A549 (cell line): Measurements from ENCODE around the gene DISP3. TPM values are rescaled to one million over a fixed set of nuclear protein-coding genes. Genes with fewer than 3 reads are reported as not detected.

Source experiments
- ATAC-seq, 2 experiments: fragments of 200-7000 bp in 1 of 2; fragments of >200 bp in 1 of 2; cut with Nextera tagmentation in 1 of 2; cut with Tn5 transposase in 1 of 2; 3 replicates each; pipeline versions ENCODE4 v1.8.0 to v1.9.1; 2018 to 2020; ENCODE audit warnings: mild to moderate bottlenecking in 1 of 2, moderate library complexity in 1 of 2
- CTCF ChIA-PET: fragments of 300-600 bp; sonication (Branson Sonifier 250); formaldehyde crosslinking; extraction: SDS; loops from one replicate; lab custom pipeline; 2021; ENCODE audit warnings: antibody characterized with exemption, inconsistent platforms; lab: Yijun Ruan, JAX
- POLR2A ChIA-PET: fragments of 350-600 bp; formaldehyde crosslinking; extraction: SDS; loops from one replicate; lab custom pipeline; 2021; ENCODE audit warnings: antibody characterized with exemption, inconsistent platforms; lab: Yijun Ruan, JAX
- DNase-seq, 2 experiments: peaks; one replicate each; pipeline versions ENCODE4 v3.0.0 to v3.0.0-alpha.2; 2011 to 2016; ENCODE audit warnings: low read depth in 1 of 2, low spot score in 1 of 2
- FAIRE-seq: peaks from 2 replicates; lab custom pipeline; 2011; peaks lifted over from hg19 to GRCh38; lab: Jason Lieb, UNC
- H3K27ac ChIP-seq, 2 experiments: fragments of >200 bp; sonication (Bioruptor Twin); formaldehyde crosslinking; 3 replicates each; pipeline ENCODE4 v1.5.1; 2016 to 2017
- H3K4me1 ChIP-seq: fragments of >200 bp; sonication (Bioruptor Twin); formaldehyde crosslinking; 3 replicates; pipeline ENCODE4 v1.6.1; 2016
- H3K4me2 ChIP-seq: fragments of >200 bp; sonication (Bioruptor Twin); formaldehyde crosslinking; 3 replicates; pipeline ENCODE4 v1.6.1; 2016
- H3K4me3 ChIP-seq: fragments of >200 bp; sonication (Bioruptor Twin); formaldehyde crosslinking; 3 replicates; pipeline ENCODE4 v1.5.1; 2016
- H3K9me3 ChIP-seq: fragments of >200 bp; sonication (Bioruptor Twin); formaldehyde crosslinking; 3 replicates; pipeline ENCODE4 v1.6.1; 2016
- BHLHE40 ChIP-seq: IDR thresholded peaks from 2 replicates; pipeline ENCODE4 v1.6.1; 2012; ENCODE audit warnings: low read depth, low read length, inconsistent platforms
- CBX8 ChIP-seq: fragments of 200-600 bp; sonication (generic); IDR thresholded peaks from 2 replicates; pipeline ENCODE4 v1.6.1; 2016
- CHD2 ChIP-seq: fragments of 150-350 bp; IDR thresholded peaks from 2 replicates; pipeline ENCODE4 v1.6.1; 2014; ENCODE audit warnings: low read length; ENCODE audit not compliant: partially characterized antibody
- EHF ChIP-seq: fragments of 250-450 bp; sonication (Bioruptor Pico); IDR thresholded peaks from 2 replicates; pipeline ENCODE4 v1.5.0; 2020; ENCODE audit warnings: mild to moderate bottlenecking
- HOXA7 ChIP-seq: fragments of 250-450 bp; sonication (Bioruptor Pico); IDR thresholded peaks from 2 replicates; pipeline ENCODE4 v1.5.0; 2020; ENCODE audit warnings: mild to moderate bottlenecking, moderate library complexity
- HOXB5 ChIP-seq: fragments of 250-450 bp; sonication (Bioruptor Pico); IDR thresholded peaks from 2 replicates; pipeline ENCODE4 v1.5.0; 2020; ENCODE audit warnings: mild to moderate bottlenecking, moderate library complexity
- KDM1A ChIP-seq: fragments of 200-600 bp; sonication (generic); IDR thresholded peaks from 2 replicates; pipeline ENCODE4 v1.6.1; 2016; ENCODE audit warnings: low read depth, mild to moderate bottlenecking
- KDM5A ChIP-seq: fragments of 200-600 bp; sonication (generic); IDR thresholded peaks from 2 replicates; pipeline ENCODE4 v1.6.1; 2016; ENCODE audit warnings: antibody characterized with exemption, mild to moderate bottlenecking
- MAFK ChIP-seq: fragments of 450-650 bp; IDR thresholded peaks from 2 replicates; pipeline ENCODE4 v1.6.1; 2014; ENCODE audit not compliant: partially characterized antibody
- MAZ ChIP-seq: fragments of 150-350 bp; IDR thresholded peaks from 2 replicates; pipeline ENCODE4 v1.6.1; 2014; ENCODE audit warnings: antibody characterized with exemption, low read depth, low read length, borderline replicate concordance
- NFE2L2 ChIP-seq: fragments of 150-350 bp; conservative IDR thresholded peaks from 2 replicates; pipeline ENCODE4 v1.6.1; 2014; ENCODE audit warnings: low read length
- NPAS2 ChIP-seq: fragments of 250-450 bp; sonication (Bioruptor Pico); IDR thresholded peaks from 2 replicates; pipeline ENCODE4 v1.8.0; 2022; ENCODE audit warnings: mild to moderate bottlenecking, moderate library complexity, borderline replicate concordance
- NR3C1 ChIP-seq: fragments of >200 bp; sonication (Bioruptor Twin); formaldehyde crosslinking; IDR thresholded peaks from 3 replicates; pipeline ENCODE4 v1.6.1; 2017
- POLR2A ChIP-seq: IDR thresholded peaks from 2 replicates; pipeline ENCODE4 v1.6.1; 2012; ENCODE audit warnings: mild to moderate bottlenecking, low read length
- POLR2AphosphoS2 ChIP-seq: conservative IDR thresholded peaks from 2 replicates; pipeline ENCODE4 v1.6.1; 2012; ENCODE audit warnings: low read length, improper control_type of control experiment, inconsistent platforms
- RFX5 ChIP-seq: fragments of 450-650 bp; IDR thresholded peaks from 2 replicates; pipeline ENCODE4 v1.7.1; 2014; ENCODE audit warnings: antibody characterized with exemption, mild to moderate bottlenecking, moderate library complexity
- SREBF2 ChIP-seq: fragments of 450-650 bp; IDR thresholded peaks from 2 replicates; pipeline ENCODE4 v1.6.1; 2014; ENCODE audit warnings: mild to moderate bottlenecking, moderate library complexity
- TP53 ChIP-seq: fragments of 250-450 bp; sonication (Bioruptor Pico); IDR thresholded peaks from 2 replicates; pipeline ENCODE4 v1.5.0; 2021; ENCODE audit warnings: mild to moderate bottlenecking, moderate library complexity
- ZC3H11A ChIP-seq: fragments of 450-650 bp; IDR thresholded peaks from 2 replicates; pipeline ENCODE4 v1.6.1; 2014; ENCODE audit warnings: antibody characterized with exemption, mild to moderate bottlenecking
- WGBS: methylation state at CpG from one replicate; pipeline ENCODE4 v1.1.6; 2017; ENCODE audit errors: missing lambda C conversion rate; 5-methylcytosine and 5-hydroxymethylcytosine counted together
- polyA plus RNA-seq, 4 experiments: library from polyadenylated mRNA; depleted of rRNA in 3 of 4; stranded (reverse); fragments of >200 nt; fragmentation: RNase III in 1 of 4; extraction: RNeasy Plus Mini Kit Qiagen cat#74134 plus additional on column Dnase treatment in 1 of 4; gene quantifications; 2 replicates in 3 of 4; 3 replicates in 1 of 4; pipeline ENCODE4 v1.2.3, GENCODE V29; 2011 to 2017
- TF ChIP-seq, protein P1 (sequence below): fragments of 150-350 bp; IDR thresholded peaks from 2 replicates; pipeline ENCODE4 v1.6.1; 2014; ENCODE audit warnings: low read depth, mild to moderate bottlenecking, low read length
- TF ChIP-seq, protein P2 (sequence below): IDR thresholded peaks from 2 replicates; pipeline ENCODE4 v1.6.1; 2012; ENCODE audit warnings: low read depth, borderline replicate concordance
- TF ChIP-seq, protein P3 (sequence below): fragments of 450-650 bp; IDR thresholded peaks from 2 replicates; pipeline ENCODE4 v1.6.1; 2014; ENCODE audit warnings: antibody characterized with exemption
- TF ChIP-seq, protein P4 (sequence below): fragments of >200 bp; sonication (Bioruptor Twin); formaldehyde crosslinking; IDR thresholded peaks from 3 replicates; pipeline ENCODE4 v1.5.1; 2016
- TF ChIP-seq, protein P5 (sequence below): fragments of 250-450 bp; sonication (Bioruptor Pico); IDR thresholded peaks from 2 replicates; pipeline ENCODE4 v1.5.0; 2021; ENCODE audit warnings: mild to moderate bottlenecking, moderate library complexity, borderline replicate concordance
- TF ChIP-seq, protein P6 (sequence below): IDR thresholded peaks from 2 replicates; pipeline ENCODE4 v1.6.1; 2012

The DISP3 gene
- polyA plus RNA-seq, 2 of the 4 experiments (the other 2 are of a cell fraction) = 0.09 to 0.22 TPM

DNA sequence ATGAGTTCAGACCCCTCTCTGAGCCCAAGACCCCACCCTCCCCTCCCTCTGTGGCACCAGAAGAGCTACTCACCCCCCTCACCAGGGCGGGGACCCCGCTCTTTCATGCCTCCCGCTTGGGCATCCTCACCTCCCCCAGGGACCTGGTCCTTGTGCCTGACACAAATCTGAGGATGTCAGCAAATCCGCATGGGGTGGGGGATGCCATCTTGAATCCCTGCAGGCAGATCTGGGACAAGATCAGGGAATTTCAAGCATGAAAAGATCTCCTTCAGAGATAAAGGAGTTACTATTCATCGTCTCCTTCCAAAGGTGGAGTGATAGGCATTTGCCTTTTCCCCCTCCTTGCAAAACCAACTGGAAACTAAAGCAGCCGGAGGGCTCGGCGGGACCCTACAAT is 81.1 kb downstream of the DISP3 start:
- H3K27ac ChIP-seq = no peak overlapping the region
- H3K4me1 ChIP-seq = no peaks in the 10 kb centered on the region
- ATAC-seq (no peak), FAIRE-seq (no peak)
- H3K4me2 ChIP-seq = no peak overlapping the region
- POLR2A ChIA-PET = no interaction called here
- TF ChIP-seq NFE2L2 = no peak
- peak; percentile 4 for TF ChIP-seq MAFK
- TF ChIP-seq, all 56 proteins: peak for 1
- DNase-seq = no peak
- no peaks in the 10 kb centered on the region for H3K9me3 ChIP-seq
- CTCF ChIA-PET = no interaction called here
- H3K4me3 ChIP-seq = no peak overlapping the region
- WGBS = 76% methylated on average over 5 of the region's 8 CpGs

DNA sequence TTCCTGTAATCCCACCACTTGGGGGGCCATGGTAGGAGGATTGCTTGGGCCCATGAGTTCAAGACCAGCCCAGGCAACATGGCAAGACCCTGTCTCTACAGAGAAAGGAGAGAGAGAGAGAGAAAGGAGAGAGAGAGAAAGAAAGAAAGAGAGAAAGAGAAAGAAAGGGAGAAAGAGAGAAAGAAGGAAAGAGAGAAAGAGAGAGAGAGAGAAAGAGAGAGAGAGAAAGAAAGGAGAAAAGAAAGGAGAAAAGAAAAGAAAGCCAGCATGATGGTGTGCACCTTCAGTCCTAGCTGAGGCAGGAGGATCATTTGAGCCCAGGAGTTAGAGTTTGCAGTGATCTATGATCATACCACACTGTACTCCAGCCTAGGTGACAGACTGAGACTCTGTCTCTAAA is 82.8 kb downstream of the DISP3 start:
- Histone ChIP-seq H3K4me2 (no peak overlapping the region), H3K4me3 (no peak overlapping the region), H3K27ac (no peak overlapping the region), H3K4me1 (no peaks in the 10 kb centered on the region), H3K9me3 (no peaks in the 10 kb centered on the region)
- no peak for DNase-seq
- ATAC-seq = no peak
- POLR2A ChIA-PET = no interaction called here
- FAIRE-seq = no peak
- TF ChIP-seq, protein P1, sequence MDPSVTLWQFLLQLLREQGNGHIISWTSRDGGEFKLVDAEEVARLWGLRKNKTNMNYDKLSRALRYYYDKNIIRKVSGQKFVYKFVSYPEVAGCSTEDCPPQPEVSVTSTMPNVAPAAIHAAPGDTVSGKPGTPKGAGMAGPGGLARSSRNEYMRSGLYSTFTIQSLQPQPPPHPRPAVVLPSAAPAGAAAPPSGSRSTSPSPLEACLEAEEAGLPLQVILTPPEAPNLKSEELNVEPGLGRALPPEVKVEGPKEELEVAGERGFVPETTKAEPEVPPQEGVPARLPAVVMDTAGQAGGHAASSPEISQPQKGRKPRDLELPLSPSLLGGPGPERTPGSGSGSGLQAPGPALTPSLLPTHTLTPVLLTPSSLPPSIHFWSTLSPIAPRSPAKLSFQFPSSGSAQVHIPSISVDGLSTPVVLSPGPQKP = no peak
- TF ChIP-seq, protein P2, sequence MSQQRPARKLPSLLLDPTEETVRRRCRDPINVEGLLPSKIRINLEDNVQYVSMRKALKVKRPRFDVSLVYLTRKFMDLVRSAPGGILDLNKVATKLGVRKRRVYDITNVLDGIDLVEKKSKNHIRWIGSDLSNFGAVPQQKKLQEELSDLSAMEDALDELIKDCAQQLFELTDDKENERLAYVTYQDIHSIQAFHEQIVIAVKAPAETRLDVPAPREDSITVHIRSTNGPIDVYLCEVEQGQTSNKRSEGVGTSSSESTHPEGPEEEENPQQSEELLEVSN = no peak
- TF ChIP-seq, protein P3, sequence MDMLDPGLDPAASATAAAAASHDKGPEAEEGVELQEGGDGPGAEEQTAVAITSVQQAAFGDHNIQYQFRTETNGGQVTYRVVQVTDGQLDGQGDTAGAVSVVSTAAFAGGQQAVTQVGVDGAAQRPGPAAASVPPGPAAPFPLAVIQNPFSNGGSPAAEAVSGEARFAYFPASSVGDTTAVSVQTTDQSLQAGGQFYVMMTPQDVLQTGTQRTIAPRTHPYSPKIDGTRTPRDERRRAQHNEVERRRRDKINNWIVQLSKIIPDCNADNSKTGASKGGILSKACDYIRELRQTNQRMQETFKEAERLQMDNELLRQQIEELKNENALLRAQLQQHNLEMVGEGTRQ = no peak
- TF ChIP-seq KDM1A = no peak
- TF ChIP-seq MAZ = no peak
- TF ChIP-seq, protein P4, sequence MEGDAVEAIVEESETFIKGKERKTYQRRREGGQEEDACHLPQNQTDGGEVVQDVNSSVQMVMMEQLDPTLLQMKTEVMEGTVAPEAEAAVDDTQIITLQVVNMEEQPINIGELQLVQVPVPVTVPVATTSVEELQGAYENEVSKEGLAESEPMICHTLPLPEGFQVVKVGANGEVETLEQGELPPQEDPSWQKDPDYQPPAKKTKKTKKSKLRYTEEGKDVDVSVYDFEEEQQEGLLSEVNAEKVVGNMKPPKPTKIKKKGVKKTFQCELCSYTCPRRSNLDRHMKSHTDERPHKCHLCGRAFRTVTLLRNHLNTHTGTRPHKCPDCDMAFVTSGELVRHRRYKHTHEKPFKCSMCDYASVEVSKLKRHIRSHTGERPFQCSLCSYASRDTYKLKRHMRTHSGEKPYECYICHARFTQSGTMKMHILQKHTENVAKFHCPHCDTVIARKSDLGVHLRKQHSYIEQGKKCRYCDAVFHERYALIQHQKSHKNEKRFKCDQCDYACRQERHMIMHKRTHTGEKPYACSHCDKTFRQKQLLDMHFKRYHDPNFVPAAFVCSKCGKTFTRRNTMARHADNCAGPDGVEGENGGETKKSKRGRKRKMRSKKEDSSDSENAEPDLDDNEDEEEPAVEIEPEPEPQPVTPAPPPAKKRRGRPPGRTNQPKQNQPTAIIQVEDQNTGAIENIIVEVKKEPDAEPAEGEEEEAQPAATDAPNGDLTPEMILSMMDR = no peak
- TF ChIP-seq, protein P5, sequence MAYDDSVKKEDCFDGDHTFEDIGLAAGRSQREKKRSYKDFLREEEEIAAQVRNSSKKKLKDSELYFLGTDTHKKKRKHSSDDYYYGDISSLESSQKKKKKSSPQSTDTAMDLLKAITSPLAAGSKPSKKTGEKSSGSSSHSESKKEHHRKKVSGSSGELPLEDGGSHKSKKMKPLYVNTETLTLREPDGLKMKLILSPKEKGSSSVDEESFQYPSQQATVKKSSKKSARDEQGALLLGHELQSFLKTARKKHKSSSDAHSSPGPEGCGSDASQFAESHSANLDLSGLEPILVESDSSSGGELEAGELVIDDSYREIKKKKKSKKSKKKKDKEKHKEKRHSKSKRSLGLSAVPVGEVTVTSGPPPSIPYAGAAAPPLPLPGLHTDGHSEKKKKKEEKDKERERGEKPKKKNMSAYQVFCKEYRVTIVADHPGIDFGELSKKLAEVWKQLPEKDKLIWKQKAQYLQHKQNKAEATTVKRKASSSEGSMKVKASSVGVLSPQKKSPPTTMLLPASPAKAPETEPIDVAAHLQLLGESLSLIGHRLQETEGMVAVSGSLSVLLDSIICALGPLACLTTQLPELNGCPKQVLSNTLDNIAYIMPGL = no peak
- TF ChIP-seq HOXB5 = no peak
- no peak for TF ChIP-seq HOXA7 (CRISPR knock-in tag)
- TF ChIP-seq SREBF2 = no peak
- TF ChIP-seq NFE2L2 = no peak
- TF ChIP-seq POLR2AphosphoS2 = no peak
- TF ChIP-seq, all 56 proteins: peak for 0
- CTCF ChIA-PET = no interaction called here

DNA sequence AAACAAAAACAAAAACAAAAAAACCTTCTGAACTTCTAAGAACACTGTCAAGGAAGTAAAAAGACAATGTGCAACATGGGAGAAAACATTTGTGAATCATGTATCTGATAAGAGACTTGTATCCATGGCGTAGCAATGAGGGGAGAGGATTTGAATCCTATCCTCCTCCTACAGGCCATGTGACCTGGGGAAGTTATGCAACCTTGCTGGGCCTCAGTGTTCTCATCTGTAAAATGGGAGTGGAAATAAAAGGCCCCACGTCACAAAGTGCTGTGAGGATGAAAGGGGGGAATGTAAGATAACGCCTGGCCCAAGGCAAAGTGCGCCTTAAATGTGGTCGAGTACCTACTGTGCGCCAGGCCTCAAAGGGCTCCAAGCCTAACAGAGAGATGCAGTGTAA is 83.7 kb downstream of the DISP3 start:
- ATAC-seq (no peak), DNase-seq (no peak), FAIRE-seq (no peak)
- Histone ChIP-seq H3K4me1 (no peaks in the 10 kb centered on the region), H3K27ac (no peak overlapping the region), H3K4me3 (no peak overlapping the region), H3K4me2 (no peak overlapping the region), H3K9me3 (no peaks in the 10 kb centered on the region)
- ChIA-PET CTCF (no interaction called here), POLR2A (no interaction called here)
- 61% methylated on average over 6 of the region's 6 CpGs for WGBS
- TF ChIP-seq POLR2A = no peak
- TF ChIP-seq TP53 (CRISPR knock-in tag) = no peak
- TF ChIP-seq CBX8 = no peak
- TF ChIP-seq CHD2 = no peak
- TF ChIP-seq HOXA7 (CRISPR knock-in tag) = no peak
- TF ChIP-seq BHLHE40 = no peak
- TF ChIP-seq MAZ = no peak
- TF ChIP-seq KDM1A = no peak
- TF ChIP-seq, protein P6, sequence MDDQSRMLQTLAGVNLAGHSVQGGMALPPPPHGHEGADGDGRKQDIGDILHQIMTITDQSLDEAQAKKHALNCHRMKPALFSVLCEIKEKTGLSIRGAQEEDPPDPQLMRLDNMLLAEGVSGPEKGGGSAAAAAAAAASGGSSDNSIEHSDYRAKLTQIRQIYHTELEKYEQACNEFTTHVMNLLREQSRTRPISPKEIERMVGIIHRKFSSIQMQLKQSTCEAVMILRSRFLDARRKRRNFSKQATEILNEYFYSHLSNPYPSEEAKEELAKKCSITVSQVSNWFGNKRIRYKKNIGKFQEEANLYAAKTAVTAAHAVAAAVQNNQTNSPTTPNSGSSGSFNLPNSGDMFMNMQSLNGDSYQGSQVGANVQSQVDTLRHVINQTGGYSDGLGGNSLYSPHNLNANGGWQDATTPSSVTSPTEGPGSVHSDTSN = no peak
- no peak for TF ChIP-seq NPAS2 (CRISPR knock-in tag)
- no peak for TF ChIP-seq KDM5A
- TF ChIP-seq, protein P1 = no peak
- TF ChIP-seq ZC3H11A = no peak
- TF ChIP-seq EHF (CRISPR knock-in tag) = no peak
- no peak for TF ChIP-seq NR3C1
- TF ChIP-seq RFX5 = no peak
